Right lobe of liver (tissue), 6 donors: Measurements from ENCODE around the gene TM9SF2. TPM values are rescaled to one million over a fixed set of nuclear protein-coding genes. Genes with fewer than 3 reads are reported as not detected.

Source experiments
- ATAC-seq, 4 donors: fragments of 200-7000 bp; cut with Tn5 transposase; one replicate each; pipeline ENCODE4 v1.9.1; 2020; ENCODE audit warnings: mild to moderate bottlenecking in 4 of 4, moderate library complexity in 4 of 4
- DNase-seq, 3 donors: peaks; one replicate each; pipeline ENCODE4 v3.0.0-alpha.2; 2020
- H3K27ac ChIP-seq, 3 donors: fragments of 200-600 bp; one replicate each; pipeline ENCODE4 v1.8.0; 2022
- H3K27me3 ChIP-seq, 2 donors: fragments of 200-600 bp; one replicate each; pipeline ENCODE4 v1.8.0; 2022
- H3K36me3 ChIP-seq, 4 donors: fragments of 200-600 bp; sonication (generic) in 1 of 4; one replicate each; pipeline versions ENCODE4 v1.5.1 to v1.8.0; 2017 to 2022; ENCODE audit warnings: control low read depth in 1 of 4
- H3K4me1 ChIP-seq, 4 donors: fragments of 200-600 bp; sonication (generic) in 1 of 4; one replicate each; pipeline versions ENCODE4 v1.5.1 to v1.8.0; 2017 to 2022; ENCODE audit warnings: control low read depth in 1 of 4
- H3K4me3 ChIP-seq, 3 donors: fragments of 200-600 bp; one replicate each; pipeline ENCODE4 v1.8.0; 2022
- H3K9me3 ChIP-seq, 4 donors: fragments of 200-600 bp; sonication (generic) in 1 of 4; one replicate each; pipeline versions ENCODE4 v1.5.1 to v1.8.0; 2017 to 2022; ENCODE audit warnings: control low read depth in 1 of 4
- CTCF ChIP-seq, 4 donors: fragments of 200-600 bp in 3 of 4; fragments of 450-650 bp in 1 of 4; IDR thresholded peaks; one replicate each; pipeline versions ENCODE4 v1.5.1 to v1.8.0; 2016 to 2022; ENCODE audit warnings: antibody characterized with exemption in 4 of 4, mild to moderate bottlenecking in 2 of 4
- POLR2A ChIP-seq: fragments of 450-650 bp; IDR thresholded peaks from one replicate; pipeline ENCODE4 v1.6.1; 2017; ENCODE audit warnings: antibody characterized with exemption, mild to moderate bottlenecking
- WGBS: methylation state at CpG from one replicate; pipeline ENCODE4 v1.1.6; 2018; ENCODE audit warnings: low coverage, low lambda C conversion rate; ENCODE audit not compliant: insufficient coverage; ENCODE audit errors: missing lambda C conversion rate; 5-methylcytosine and 5-hydroxymethylcytosine counted together
- intact Hi-C, 2 donors: fragments of 100-400 bp; cut with DNase I; formaldehyde crosslinking; loops; one replicate each; pipeline versions ENCODE4 v1.11.2 to v1.14.1; 2022
- total RNA-seq, 6 experiments: library from RNA; depleted of rRNA in 2 of 6; stranded (reverse); fragments of >200 nt in 2 of 6; fragmentation: NEBNext Ultra II Directional in 3 of 6; extraction: Animal tissue kit (Norgen Biotek cat#: 25700) in 3 of 6; gene quantifications; one replicate each; pipeline versions ENCODE4 v1.1.0 to v1.2.4, GENCODE V29; 2016 to 2023
- donor health status: DM: no; HTN: yes; CAD: no.
- donor health status: DM: no; HTN: no; CAD: no.
- donor health status: DM: no; HTN: no; CAD: no.
- donor health status: DM: no; HTN: yes; CAD: no.
- donor health status: DM: no; HTN: yes; CAD: no.

TM9SF2 gene
- total RNA-seq, 6 experiments from 2014 or later, result 83.6 to 102 (median 92.2) TPM

- intact Hi-C loops, result no loop called here
- Histone ChIP-seq H3K4me1 (peaks cover 0 to 27% (median 12%) of the 10 kb centered on the region in 4 donors), H3K4me3 (no peak overlapping the region), H3K27me3 (no peaks in the 10 kb centered on the region), H3K36me3 (no peaks in the 10 kb centered on the region), H3K9me3 (no peaks in the 10 kb centered on the region), H3K27ac (no peak overlapping the region)
- DNase-seq, result no peak
- TF ChIP-seq POLR2A (no peak), CTCF (IDR thresholded peaks at IDR 0.05) (no peak)
- 92% methylated on average over 6 of the region's 18 CpGs for WGBS
- no peak for ATAC-seq
These were observed 74.3 kb downstream of the TM9SF2 start for GRCh38 chr13:99575376-99576120.

- no peaks in the 10 kb centered on the region for H3K27me3 ChIP-seq
- no peaks in the 10 kb centered on the region for H3K36me3 ChIP-seq
- peak overlapping the region in 1 of 3 donors; percentile 12 for H3K4me3 ChIP-seq
- DNase-seq (peak in 1 of 3 donors; percentile 76), ATAC-seq (peak; percentile 87 to 91 (median 90))
- intact Hi-C loops, result no loop called here
- H3K4me1 ChIP-seq, result peaks cover 0 to 27% (median 12%) of the 10 kb centered on the region in 4 donors
- H3K27ac ChIP-seq, result peak overlapping the region; percentile 29 to 89 (median 82)
- 40% methylated on average over 10 of the region's 10 CpGs for WGBS
- no peaks in the 10 kb centered on the region for H3K9me3 ChIP-seq
- TF ChIP-seq CTCF (IDR thresholded peaks at IDR 0.05) (peak; percentile 42 to 58 (median 46)), POLR2A (no peak)
These were observed 77.0 kb downstream of the TM9SF2 start for GRCh38 chr13:99577934-99578917.

GRCh38 chr13:99580500-99581268, 79.4 kb downstream of the TM9SF2 start:
- H3K36me3 ChIP-seq, result no peaks in the 10 kb centered on the region
- no peak overlapping the region for H3K27ac ChIP-seq
- TF ChIP-seq CTCF (IDR thresholded peaks at IDR 0.05) (no peak), POLR2A (no peak)
- ATAC-seq, result no peak
- H3K4me1 ChIP-seq, result peaks cover 0 to 27% (median 12%) of the 10 kb centered on the region in 4 donors
- intact Hi-C loops, result no loop called here
- WGBS, result 87% methylated on average over 3 of the region's 7 CpGs
- no peaks in the 10 kb centered on the region for H3K27me3 ChIP-seq
- H3K9me3 ChIP-seq, result no peaks in the 10 kb centered on the region
- DNase-seq, result no peak
- H3K4me3 ChIP-seq, result no peak overlapping the region

GRCh38 chr13:99582511-99582910, 81.2 kb downstream of the TM9SF2 start:
- ATAC-seq, result no peak
- Histone ChIP-seq H3K27me3 (no peaks in the 10 kb centered on the region), H3K36me3 (no peaks in the 10 kb centered on the region), H3K27ac (no peak overlapping the region), H3K9me3 (no peaks in the 10 kb centered on the region), H3K4me1 (peaks cover 0 to 24% (median 12%) of the 10 kb centered on the region in 4 donors), H3K4me3 (no peak overlapping the region)
- no peak for DNase-seq
- 57% methylated on average over 1 of the region's 3 CpGs for WGBS
- intact Hi-C loops, result no loop called here
- no peak for TF ChIP-seq CTCF (IDR thresholded peaks at IDR 0.05)
- TF ChIP-seq POLR2A, result no peak
